DMS114 treated with DMSO at 0.1 percent for 48 hours (cell line): ENCODE data around the gene GALK1.
"Not testable (repeated sequence)": the region's sequence is repeated elsewhere in the genome, so short reads cannot be mapped to it uniquely, and the experiment has no call there.

Experiments
- DNase-seq: peaks from one replicate; lab custom pipeline; 2025; ENCODE audit not compliant: unreplicated experiment; lab: John Stamatoyannopoulos, UW

GALK1 gene

GRCh38 chr17:75767881-75768280 lies 2.9 kb upstream of the GALK1 start:
- DNase-seq: no peak

GRCh38 chr17:75765981-75766380 lies 989 bp upstream of the GALK1 start:
- DNase-seq: no peak

GRCh38 chr17:75764417-75764710 lies 628 bp downstream of the GALK1 start:
- DNase-seq: no peak

GRCh38 chr17:75763613-75764416 lies 1.2 kb downstream of the GALK1 start:
- no peak for DNase-seq

- DNase-seq: no peak
Measured at GRCh38 chr17:75763269-75763607, 1.8 kb downstream of the GALK1 start.

GRCh38 chr17:75762513-75763268 lies 2.3 kb downstream of the GALK1 start:
- DNase-seq: no peak

- DNase-seq: not testable (repeated sequence)
Measured at GRCh38 chr17:75759978-75760640, 4.9 kb downstream of the GALK1 start.

GRCh38 chr17:75759457-75759856 lies 5.5 kb downstream of the GALK1 start:
- DNase-seq: no peak

GRCh38 chr17:75758131-75758905 lies 6.7 kb downstream of the GALK1 start:
- no peak for DNase-seq

GRCh38 chr17:75757086-75757681 lies 7.8 kb downstream of the GALK1 start:
- no peak for DNase-seq

GRCh38 chr17:75756451-75757085 lies 8.4 kb downstream of the GALK1 start:
- DNase-seq: no peak

- no peak for DNase-seq
Measured at GRCh38 chr17:75755990-75756389, 9.0 kb downstream of the GALK1 start.

GRCh38 chr17:75755205-75755901 lies 9.6 kb downstream of the GALK1 start:
- no peak for DNase-seq

- DNase-seq: no peak
Measured at GRCh38 chr17:75754378-75755204, 10.4 kb downstream of the GALK1 start.

- no peak for DNase-seq
Measured at GRCh38 chr17:75753514-75754377, 11.2 kb downstream of the GALK1 start.

GRCh38 chr17:75752802-75753513 lies 12.0 kb downstream of the GALK1 start:
- DNase-seq: no peak

- DNase-seq: no peak
Measured at GRCh38 chr17:75752405-75752709, 12.6 kb downstream of the GALK1 start.
